HG03432 (cell line): ENCODE measurements around the gene PIK3R2.

ENCODE experiments used
- ATAC-seq: cut with Tn5 transposase; IDR thresholded peaks from one replicate; pipeline ENCODE4 v1.9.1; 2021; ENCODE audit warnings: mild to moderate bottlenecking, moderate library complexity; ENCODE audit not compliant: unreplicated experiment

PIK3R2 gene

DNA sequence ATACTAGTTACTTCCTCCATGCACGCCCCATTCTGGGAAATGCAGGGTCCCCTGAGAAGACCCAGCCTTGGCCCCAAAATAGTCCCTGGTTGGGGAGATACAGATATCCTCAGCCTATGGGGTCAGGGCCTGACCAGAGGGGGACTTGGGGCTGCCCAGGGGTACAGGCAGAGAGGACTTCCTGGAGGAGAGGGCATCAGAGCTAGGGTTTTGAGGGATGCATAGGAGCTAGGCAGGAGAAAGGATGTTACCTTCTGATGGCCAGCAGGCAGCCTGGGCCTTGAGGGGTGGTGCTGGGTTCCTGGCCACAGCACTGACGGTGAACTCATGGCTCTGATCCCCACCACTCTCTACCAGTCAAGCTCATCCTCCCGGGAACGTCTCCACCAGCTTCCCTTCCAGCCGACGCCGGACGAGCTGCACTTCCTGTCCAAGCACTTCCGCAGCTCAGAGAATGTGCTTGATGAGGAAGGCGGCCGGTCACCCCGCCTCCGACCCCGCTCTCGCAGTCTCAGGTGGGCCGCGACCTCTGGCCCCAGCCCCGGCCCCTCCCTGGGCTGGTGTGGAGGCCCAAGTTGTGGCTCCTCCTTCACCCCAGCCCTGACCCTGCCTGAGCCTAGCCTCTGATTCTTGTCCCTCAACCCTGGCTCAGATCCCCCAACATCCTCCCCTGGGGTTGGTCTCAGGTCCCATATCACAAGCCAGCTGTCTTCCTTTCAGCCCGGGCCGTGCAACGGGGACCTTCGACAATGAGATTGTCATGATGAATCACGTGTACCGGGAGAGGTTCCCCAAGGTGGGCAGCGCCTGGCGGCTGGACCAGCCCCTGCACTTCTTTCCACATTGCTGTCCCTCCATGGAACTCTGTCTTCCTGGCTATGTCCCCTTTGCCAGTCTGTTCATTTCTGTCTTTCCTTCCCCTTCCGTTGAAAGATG is 29.8 kb upstream of the PIK3R2 start:
- no peak for ATAC-seq

DNA sequence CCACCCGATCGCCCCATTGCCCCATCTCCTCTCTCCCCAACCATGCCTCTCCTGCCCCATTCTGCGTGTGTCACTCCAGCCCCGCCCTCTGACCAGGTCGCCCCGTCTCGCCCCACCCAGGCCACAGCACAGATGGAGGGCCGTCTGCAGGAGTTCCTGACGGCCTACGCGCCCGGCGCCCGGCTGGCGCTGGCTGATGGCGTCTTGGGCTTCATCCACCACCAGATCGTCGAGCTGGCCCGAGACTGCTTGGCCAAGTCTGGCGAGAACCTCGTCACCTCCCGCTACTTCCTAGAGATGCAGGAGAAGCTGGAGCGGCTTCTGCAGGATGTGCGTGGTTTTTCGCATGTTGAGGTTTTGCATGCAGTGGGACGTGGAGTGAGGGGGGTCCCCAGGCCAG is 29.1 kb upstream of the PIK3R2 start:
- no peak for ATAC-seq

DNA sequence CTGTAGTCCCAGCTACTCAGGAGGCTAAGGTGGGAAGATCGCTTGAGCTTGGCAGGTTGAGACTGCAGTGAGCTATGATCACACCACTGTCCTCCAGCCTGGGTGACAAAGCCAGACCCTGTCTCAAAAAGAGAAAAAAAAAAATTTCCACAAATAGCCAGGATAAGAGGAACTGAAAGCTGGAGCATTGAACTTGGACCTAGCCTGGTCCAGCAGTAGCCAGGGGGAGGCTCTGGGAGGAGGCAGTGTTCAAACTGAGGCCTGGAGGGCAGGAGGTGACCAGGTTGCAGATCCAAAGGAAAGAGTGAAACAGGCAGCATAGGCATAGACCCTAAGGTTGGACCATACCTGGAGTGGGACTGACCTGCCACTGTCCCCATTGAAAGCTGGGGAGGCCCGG is 26.9 kb upstream of the PIK3R2 start:
- ATAC-seq = no peak

DNA sequence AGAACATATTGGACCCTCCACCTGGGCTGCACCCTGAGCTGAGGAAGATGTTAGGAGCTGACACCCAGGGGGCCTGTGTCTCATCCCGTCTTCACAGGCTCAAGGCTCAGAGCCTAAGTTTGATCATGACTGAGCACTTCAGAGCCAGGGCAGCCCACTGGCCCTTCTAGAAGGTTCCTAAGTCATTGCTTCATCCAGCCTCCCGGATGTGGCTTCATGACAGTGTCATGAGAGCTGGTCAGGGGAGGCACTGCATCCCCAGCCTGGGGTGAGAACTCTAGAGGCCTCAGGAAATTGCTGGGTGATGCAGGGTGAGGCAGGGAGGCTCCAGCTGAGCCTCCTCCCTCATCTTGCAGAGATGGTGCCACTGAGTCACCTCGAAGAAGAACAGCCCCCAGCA is 24.9 kb upstream of the PIK3R2 start:
- no peak for ATAC-seq

DNA sequence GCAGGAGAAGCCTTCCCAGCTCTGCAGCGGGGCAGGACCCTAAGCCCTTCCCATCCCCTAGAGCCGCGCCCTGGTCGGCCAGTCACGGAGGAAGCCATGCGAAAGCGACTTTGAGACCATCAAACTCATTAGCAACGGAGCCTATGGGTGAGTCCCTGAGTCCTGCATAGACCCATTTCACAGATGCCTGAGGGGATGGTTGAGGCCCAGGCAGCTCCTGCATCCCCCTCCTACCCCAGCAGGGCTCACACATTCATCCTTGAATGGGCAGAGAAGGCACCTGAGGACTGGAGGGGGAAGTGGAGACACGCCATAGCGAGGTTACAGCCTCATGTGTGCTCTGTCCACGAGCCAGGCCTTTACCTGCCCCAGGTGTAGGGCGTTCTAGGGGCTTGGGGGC is 24.2 kb upstream of the PIK3R2 start:
- no peak for ATAC-seq

DNA sequence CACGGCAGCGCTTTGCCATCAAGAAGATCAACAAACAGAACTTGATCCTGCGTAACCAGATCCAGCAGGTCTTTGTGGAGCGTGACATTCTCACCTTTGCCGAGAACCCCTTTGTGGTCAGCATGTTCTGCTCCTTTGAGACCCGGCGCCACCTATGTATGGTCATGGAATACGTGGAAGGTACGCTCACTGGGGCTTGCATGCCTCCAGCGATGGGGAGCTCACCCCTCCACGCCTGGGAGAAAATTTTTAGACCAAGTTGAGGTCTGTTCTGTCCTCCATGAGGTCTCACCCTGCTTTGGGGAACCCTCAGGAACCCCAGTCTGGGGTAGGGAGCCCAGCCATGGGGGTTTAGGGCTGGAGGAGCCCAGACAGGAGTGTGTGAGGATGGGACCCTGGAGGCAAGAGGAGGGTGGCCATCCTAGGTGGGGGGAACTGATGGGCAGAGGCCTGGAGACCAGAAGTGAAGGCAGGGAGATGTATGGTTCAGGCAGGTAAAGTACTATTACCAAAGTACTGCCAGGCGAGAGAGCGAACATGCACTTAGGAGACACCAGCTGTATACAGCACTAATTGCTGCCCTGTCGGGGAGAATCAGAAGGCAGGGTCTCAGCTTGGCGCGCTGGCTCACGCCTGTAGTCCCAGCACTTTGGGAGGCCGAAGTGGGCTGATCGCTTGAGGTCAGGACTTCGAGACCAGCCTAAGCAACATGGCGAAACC is 22.3 kb upstream of the PIK3R2 start:
- ATAC-seq = no peak

DNA sequence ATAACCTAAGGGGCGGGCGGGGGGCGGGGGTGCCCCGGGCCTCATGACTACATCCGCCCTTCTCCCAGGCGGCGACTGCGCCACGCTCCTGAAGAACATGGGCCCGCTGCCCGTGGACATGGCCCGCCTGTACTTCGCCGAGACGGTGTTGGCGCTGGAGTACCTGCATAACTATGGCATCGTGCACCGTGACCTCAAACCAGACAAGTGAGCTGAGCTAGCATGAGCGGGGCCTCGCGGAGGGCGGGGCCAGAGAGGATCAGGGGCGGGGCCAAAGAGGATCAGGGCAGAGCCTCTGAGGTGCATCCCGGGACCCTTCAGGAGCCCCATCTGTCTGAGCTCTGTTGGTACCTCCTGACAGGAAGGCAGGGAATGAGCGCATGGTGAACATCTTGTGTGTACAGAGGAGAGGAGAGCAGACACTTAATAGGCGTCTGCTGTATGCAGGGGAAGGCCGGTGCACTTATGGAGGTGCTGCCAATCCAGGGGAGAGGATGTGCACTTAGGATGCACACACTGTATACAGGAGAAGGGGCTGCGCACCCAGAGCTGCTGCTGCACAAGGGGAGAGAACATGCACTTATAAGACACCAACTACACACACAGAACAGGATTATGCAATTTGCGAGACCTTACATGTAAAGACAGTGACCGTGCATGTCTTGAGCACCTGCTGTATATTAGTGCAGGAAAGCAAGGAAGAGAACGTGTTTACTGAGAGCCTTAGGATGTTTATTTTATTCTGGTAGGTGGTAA is 20.9 kb upstream of the PIK3R2 start:
- no peak for ATAC-seq

DNA sequence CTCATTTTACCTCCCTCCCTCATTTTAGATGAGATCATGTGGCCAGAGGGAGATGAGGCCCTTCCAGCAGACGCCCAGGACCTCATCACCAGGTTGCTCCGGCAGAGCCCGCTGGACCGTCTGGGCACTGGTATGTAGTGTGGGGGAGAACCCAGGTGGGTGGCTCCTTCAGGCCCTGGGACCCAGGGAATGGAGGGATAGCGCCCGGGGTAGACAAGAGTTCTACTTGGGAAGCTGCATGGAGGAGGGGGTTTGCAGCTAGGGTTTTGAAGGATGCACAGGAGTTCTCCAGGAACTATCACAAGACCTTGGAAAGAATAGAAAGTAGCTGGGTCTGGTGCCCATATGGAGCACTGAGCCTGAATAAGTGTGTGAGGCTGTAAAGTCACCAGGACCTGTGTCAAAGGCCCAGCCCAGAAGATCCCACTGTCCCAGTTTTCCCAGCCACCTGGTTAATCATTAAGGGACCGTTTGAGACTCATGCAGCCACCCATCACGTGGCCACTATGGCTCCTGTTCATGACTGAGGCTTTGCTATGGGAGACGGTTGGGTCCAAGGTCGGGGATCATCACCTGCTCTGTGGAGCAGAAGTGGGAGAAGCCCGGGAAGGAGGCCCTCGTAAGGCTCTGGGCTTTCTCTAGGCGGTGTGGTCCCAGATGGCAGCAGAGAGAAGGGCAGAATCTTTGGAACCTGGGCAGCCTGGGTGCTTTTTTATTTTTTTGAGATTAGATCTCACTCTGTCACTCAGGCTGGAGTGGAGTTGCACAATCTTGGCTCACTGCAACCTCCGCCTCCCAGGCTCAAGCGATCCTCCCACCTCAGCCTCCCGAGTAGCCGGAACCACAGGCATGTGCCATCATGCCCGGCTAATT is 17.0 kb upstream of the PIK3R2 start:
- no peak for ATAC-seq

DNA sequence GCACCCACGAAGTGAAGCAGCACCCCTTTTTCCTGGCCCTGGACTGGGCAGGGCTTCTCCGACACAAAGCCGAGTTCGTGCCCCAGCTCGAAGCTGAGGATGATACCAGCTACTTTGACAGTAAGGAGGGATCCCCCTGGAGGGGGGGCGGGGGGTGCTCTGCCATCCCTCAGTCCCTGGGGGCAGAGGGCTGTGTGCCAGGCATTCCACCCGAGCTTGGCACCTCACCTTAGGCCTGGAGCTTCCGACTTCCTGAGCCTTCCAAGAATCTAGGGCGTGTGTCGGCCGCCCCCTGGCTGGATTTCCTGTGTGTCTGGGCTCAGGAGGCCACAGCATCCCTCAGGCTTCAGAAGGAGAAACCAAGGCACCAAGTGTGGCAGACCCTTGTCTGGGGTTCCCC is 15.7 kb upstream of the PIK3R2 start:
- ATAC-seq = no peak

DNA sequence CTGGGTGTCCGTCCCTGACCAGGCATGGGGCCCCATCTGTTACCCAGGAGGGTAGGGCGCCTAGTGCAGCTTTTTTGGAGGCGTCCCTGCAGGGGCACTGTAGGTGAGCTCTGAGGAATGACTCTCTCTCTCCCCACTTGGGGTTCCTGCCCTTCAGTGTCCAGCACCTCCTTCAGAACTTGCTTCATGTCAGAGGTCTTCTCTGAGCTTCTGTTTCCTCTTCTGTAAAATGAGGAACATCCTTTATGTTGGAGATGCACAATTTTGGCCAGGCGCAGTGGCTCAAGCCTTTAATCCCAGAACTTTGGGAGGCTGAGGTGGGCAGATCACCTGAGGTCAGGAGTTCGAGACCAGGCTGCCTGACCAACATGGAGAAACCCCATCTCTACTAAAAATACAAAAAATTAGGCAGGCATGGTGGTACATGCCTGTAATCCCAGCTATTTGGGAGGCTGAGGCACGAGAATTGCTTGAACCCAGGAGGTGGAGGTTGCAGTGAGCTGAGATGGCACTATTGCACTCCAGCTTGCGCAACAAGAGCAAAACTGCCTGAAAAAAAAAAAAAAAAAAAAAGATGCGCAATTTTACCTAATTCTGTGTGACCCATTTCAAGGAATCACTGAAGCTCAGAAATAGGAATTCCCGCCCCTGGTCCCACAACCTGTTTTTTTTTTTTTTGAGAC is 15.2 kb upstream of the PIK3R2 start:
- no peak for ATAC-seq

DNA sequence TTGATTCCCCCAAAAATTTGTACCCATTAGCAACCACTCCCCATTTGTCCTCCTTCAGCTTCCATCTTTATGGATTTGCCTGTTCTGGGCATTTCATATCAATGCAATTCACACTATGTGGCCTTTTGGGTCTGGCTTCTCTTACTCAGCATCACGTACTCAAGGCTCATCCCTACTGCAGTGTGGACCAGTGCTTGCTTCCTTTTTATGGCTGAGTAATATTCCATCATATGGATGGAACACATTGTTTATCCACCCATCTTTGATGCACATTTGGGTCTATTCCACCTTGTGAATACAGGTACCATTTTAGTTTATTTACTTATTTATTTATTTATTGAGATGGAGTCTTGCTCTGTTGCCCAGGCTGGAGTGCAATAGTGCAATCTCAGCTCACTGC is 12.5 kb upstream of the PIK3R2 start:
- no peak for ATAC-seq

DNA sequence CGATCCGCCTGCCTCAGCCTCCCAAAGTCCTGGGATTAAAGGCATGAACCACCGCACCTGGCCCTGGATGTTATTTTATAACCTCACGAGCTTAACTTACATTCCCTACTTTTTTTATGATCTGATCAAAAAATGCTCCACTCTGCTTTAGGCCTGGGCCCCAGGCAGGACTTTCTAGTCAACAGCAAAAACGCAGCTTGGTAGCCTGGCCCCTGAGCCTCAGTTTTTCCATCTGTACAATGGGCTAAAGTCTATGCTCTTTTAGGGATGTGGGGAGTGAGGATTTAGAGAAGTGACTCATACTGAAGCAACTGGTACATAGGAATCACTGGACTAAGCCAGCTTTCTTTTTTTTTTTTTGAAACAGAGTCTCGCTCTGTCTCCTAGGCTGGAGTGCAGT is 11.9 kb upstream of the PIK3R2 start:
- no peak for ATAC-seq

DNA sequence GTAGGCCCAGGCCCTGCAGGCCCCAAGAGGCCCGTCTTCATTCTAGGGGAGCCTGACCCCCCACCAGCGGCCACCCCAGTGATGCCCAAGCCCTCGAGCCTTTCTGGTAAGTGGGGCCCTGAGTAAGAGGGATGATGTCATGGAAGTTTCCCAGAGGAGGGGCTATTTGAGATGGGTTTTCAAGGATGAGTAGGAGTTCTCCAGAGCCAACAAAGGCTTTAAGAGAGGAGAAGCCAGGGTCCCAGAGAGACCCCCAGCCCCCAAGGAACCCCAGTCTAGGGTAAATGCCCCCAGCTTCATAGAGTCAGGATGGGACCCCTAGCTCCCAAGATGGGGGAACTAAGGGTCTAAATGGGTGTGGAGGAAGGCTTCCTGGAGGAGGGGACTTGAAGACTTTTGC is 9.1 kb upstream of the PIK3R2 start:
- no peak for ATAC-seq

DNA sequence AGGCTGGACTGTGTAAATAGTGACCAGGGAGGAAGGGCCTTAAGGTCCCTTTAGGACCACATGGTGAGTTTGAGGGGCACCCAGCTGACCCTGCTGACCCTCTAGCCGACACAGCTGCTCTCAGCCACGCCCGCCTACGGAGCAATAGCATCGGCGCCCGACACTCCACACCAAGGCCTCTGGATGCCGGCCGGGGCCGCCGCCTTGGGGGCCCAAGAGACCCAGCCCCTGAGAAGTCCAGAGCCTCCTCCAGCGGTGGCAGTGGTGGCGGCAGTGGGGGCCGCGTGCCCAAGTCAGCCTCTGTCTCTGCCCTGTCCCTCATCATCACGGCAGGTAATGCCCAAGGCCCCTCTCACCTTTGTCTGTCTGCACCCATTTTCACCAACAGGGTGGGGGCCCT is 8.6 kb upstream of the PIK3R2 start:
- ATAC-seq = no peak

DNA sequence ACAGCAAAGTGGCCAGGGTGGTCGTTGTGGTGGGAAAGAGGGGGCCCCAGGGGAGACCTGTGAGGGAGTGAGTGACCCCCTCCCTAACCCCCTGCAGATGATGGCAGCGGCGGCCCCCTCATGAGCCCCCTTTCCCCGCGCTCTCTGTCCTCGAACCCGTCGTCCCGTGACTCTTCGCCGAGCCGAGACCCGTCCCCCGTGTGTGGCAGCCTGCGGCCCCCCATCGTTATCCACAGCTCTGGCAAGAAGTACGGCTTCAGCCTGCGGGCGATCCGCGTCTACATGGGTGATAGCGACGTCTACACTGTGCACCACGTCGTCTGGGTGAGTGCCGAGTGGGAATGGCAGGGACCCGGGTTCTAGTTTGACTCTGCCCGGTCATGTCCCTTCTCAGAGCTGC is 8.1 kb upstream of the PIK3R2 start:
- no peak for ATAC-seq

DNA sequence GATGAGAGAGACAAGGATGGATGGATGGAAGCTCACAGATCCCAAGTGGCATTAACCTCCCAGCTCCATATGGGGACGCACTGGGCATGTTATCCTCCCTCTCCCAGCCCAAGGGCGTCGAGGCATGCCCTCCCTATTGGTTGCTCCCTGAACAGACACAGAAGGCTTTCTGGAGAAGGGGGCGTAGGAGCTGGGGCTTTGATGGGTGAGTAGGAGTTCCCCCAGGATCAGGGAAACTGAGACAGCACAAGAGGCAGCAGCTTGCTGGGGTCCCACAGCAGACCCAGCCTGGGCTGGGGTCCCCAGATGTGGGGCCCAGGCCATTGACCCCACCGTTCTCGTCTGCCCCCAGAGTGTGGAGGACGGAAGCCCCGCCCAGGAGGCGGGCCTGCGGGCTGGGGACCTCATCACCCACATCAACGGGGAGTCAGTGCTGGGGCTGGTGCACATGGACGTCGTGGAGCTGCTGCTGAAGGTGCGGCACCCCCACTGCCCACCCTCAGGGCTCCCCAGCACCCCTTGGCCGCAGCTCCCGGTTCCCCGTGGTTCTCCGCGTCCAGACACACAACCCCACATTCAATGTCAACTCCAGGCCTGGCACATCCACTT is 7.5 kb upstream of the PIK3R2 start:
- ATAC-seq = no peak

DNA sequence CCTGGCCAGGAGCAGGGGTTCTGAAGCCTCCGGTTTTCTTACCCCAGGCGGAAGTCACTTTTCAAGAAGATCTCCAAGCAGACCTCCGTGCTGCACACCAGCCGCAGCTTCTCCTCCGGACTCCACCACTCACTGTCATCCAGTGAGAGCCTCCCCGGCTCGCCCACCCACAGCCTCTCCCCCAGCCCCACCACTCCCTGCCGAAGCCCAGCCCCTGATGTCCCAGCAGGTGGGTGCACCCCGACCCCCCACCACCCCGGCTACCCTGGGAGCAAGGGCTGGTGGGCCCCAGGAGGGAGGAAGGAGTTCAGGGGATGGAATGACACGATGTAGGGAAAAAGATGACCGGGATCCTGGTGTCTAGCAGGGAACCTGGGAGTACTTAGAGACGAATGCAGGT is 5.6 kb upstream of the PIK3R2 start:
- no peak for ATAC-seq

DNA sequence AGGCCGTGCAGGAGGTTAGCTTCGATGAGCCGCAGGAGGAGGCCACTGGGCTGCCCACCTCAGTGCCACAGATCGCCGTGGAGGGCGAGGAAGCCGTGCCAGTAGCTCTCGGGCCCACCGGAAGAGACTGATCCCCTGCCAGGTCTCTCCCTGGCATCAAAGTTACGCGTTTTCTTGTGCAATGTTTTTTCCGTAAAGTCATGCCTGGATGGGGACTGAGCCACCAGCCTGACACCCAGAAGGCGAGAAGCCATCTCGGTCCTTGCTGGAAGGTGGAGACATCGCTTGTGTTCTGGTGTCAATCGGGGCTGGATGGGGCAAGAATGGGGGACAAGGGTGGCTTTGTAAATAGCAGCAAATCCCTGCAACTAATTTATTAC is 3.4 kb upstream of the PIK3R2 start:
- no peak for ATAC-seq

DNA sequence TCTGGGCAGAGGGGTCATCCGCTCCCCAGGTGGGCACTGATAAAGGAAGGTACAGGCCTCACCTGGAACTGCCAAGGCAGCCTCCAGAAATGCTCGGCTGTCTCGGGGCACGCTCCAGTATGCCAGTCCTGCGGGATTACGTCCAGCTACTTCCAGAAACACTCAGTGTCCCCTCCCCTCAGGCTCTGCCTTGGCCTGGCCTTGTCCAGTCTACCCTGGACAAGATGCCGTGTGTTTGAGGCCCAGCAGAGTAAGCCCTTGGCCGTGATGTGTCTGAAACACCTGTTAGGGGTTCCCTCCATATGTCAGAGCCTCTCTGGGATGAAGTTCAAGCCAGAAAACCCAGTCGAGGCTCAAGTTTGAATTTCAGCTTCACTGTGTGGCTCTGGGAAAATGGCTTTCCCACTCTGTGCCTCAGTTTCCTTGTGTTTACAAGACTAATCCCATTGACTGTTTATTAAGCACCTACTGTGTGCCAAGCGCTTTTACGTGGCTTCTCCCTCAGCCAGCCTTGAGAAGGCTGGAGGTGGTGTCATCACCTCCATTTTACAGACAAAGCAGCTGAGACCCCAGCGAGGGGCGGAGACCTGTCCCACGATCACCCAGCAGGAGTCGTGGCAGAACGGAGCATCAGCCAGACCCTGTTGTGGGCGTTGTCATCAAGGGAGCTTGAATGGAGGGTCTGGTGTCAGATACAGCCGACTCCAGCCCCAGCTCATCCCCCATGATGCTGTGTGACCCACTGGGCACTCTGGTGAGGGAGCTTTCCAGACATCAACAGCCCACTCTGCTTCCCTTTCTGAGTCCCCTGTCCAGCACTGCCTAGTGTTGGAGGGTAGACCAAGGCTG is 2.0 kb upstream of the PIK3R2 start:
- no peak for ATAC-seq
